HepG2 (cell line): ENCODE measurements around the gene BACH2. TPM values are rescaled to one million over a fixed set of nuclear protein-coding genes. Genes with fewer than 3 reads are reported as not detected.

Experiments used
- ATAC-seq: fragments of 200-7000 bp; cut with Tn5 transposase; 3 replicates; pipeline ENCODE4 v1.9.1; 2020; ENCODE audit warnings: mild to moderate bottlenecking, moderate library complexity
- BruUV-seq: library from RNA; stranded (reverse); fragments of 400-500 nt; replicated peaks from 2 replicates; lab custom pipeline; 2021; lab: Mats Ljungman, UMichigan
- CTCF ChIA-PET: fragments of 300-600 bp; formaldehyde crosslinking; extraction: SDS; loops from one replicate; lab custom pipeline; 2021; ENCODE audit warnings: low total read pairs, inconsistent platforms, low intra/inter-chr PET ratio; lab: Yijun Ruan, JAX
- POLR2A ChIA-PET: fragments of 350-600 bp; sonication (Branson Sonifier 250); formaldehyde crosslinking; loops from one replicate; lab custom pipeline; 2020; ENCODE audit warnings: antibody characterized with exemption, inconsistent platforms; lab: Yijun Ruan, JAX
- DNase-seq: peaks from one replicate; pipeline ENCODE4 v3.0.0-alpha.2; 2015; ENCODE audit warnings: low spot score
- FAIRE-seq: peaks from 3 replicates; lab custom pipeline; 2011; peaks lifted over from hg19 to GRCh38; lab: Jason Lieb, UNC
- H2AFZ ChIP-seq: one replicate; pipeline ENCODE4 v1.6.1; 2011; ENCODE audit warnings: low read length, inconsistent platforms
- H3K27ac ChIP-seq: fragments of 300-600 bp; 3 replicates; pipeline ENCODE4 v1.8.0; 2011; ENCODE audit warnings: mixed run types, mild to moderate bottlenecking, mixed read lengths, low read length, inconsistent platforms; ENCODE audit not compliant: insufficient read depth; ENCODE audit errors: extremely low read length
- H3K27me3 ChIP-seq, 2 experiments: fragments of 200-600 bp in 1 of 2; 2 replicates in 1 of 2; 3 replicates in 1 of 2; pipeline versions ENCODE4 v1.6.0 to v1.8.0; 2011; ENCODE audit warnings: low read length in 2 of 2, mild to moderate bottlenecking in 2 of 2, moderate library complexity in 2 of 2, inconsistent platforms in 1 of 2; ENCODE audit not compliant: insufficient read depth in 2 of 2, control insufficient read depth in 1 of 2
- H3K36me3 ChIP-seq, 2 experiments: fragments of 200-600 bp in 1 of 2; replicated peaks in 1 of 2; 2 replicates in 1 of 2; 3 replicates in 1 of 2; pipeline versions ENCODE4 v1.5.1 to v1.8.0; 2011; ENCODE audit warnings: low read length in 2 of 2, inconsistent platforms in 1 of 2; ENCODE audit not compliant: insufficient read depth in 2 of 2, control insufficient read depth in 1 of 2
- H3K4me1 ChIP-seq: 2 replicates; pipeline ENCODE4 v1.5.1; 2012; ENCODE audit warnings: low read length, inconsistent platforms; ENCODE audit not compliant: insufficient read depth
- H3K4me2 ChIP-seq: 2 replicates; pipeline ENCODE4 v1.6.0; 2011; ENCODE audit warnings: low read depth, low read length, inconsistent platforms
- H3K4me3 ChIP-seq, 3 experiments: fragments of 200-600 bp in 1 of 3; sonication (generic), shearing (Covaris generic) in 1 of 3; replicated peaks in 1 of 3; 2 replicates each; pipeline ENCODE4 v1.5.1; 2011 to 2016; ENCODE audit warnings: low read length in 3 of 3, inconsistent platforms in 2 of 3, low read depth in 2 of 3, mild to moderate bottlenecking in 2 of 3, control low read depth in 1 of 3, mixed read lengths in 1 of 3; ENCODE audit not compliant: insufficient read depth in 1 of 3
- H3K79me2 ChIP-seq: one replicate; pipeline ENCODE4 v1.6.1; 2011; ENCODE audit warnings: low read length, inconsistent platforms; ENCODE audit not compliant: insufficient read depth
- H3K9ac ChIP-seq: 2 replicates; pipeline ENCODE4 v1.6.0; 2011; ENCODE audit warnings: mild to moderate bottlenecking, low read depth, low read length, inconsistent platforms; ENCODE audit not compliant: insufficient read depth
- H3K9me3 ChIP-seq: 2 replicates; pipeline ENCODE4 v1.5.1; 2012; ENCODE audit warnings: mild to moderate bottlenecking, low read length
- H4K20me1 ChIP-seq: 2 replicates; pipeline ENCODE4 v1.6.0; 2011; ENCODE audit warnings: inconsistent platforms, mild to moderate bottlenecking, low read length, moderate library complexity; ENCODE audit not compliant: insufficient read depth
- ASH2L ChIP-seq: fragments of 300-600, 200-600 bp; sonication (generic); IDR thresholded peaks from 2 replicates; pipeline ENCODE4 v1.7.0; 2017; ENCODE audit warnings: low read depth, mild to moderate bottlenecking, moderate library complexity, mixed read lengths, low read length; ENCODE audit not compliant: insufficient read length
- FIP1L1 ChIP-seq: fragments of 200-400 bp; formaldehyde crosslinking; IDR thresholded peaks from 2 replicates; pipeline ENCODE4 v1.6.1; 2018; ENCODE audit warnings: low read depth, mild to moderate bottlenecking, low read length, moderate library complexity, borderline replicate concordance; ENCODE audit not compliant: insufficient read depth
- HNRNPK ChIP-seq: fragments of 200-400 bp; formaldehyde crosslinking; IDR thresholded peaks from 2 replicates; pipeline ENCODE4 v1.6.1; 2018; ENCODE audit warnings: low read length, low read depth, moderate library complexity, mild to moderate bottlenecking; ENCODE audit not compliant: poor library complexity, severe bottlenecking
- IKZF5 ChIP-seq: IDR thresholded peaks from 2 replicates; pipeline ENCODE4 v1.6.1; 2018; ENCODE audit warnings: missing genetic modification reagents, mild to moderate bottlenecking, missing compliant biosample characterization
- JDP2 ChIP-seq: sonication (generic); formaldehyde crosslinking; IDR thresholded peaks from 2 replicates; pipeline ENCODE4 v1.8.1; 2022; ENCODE audit warnings: missing genetic modification reagents, borderline replicate concordance
- KLF15 ChIP-seq: sonication (generic); formaldehyde crosslinking; IDR thresholded peaks from 2 replicates; pipeline ENCODE4 v1.8.1; 2023; ENCODE audit warnings: borderline replicate concordance, mild to moderate bottlenecking, inconsistent platforms, missing genetic modification reagents, mixed read lengths
- MXI1 ChIP-seq: IDR thresholded peaks from 3 replicates; pipeline ENCODE4 v1.6.1; 2012; ENCODE audit warnings: low read depth, low read length, inconsistent platforms, borderline replicate concordance
- NONO ChIP-seq, 2 experiments: fragments of 450-650 bp in 1 of 2; sonication (generic) in 1 of 2; formaldehyde crosslinking in 1 of 2; IDR thresholded peaks in 1 of 2; conservative IDR thresholded peaks in 1 of 2; 2 replicates each; pipeline versions ENCODE4 v1.6.1 to v1.8.0; 2017 to 2022; ENCODE audit warnings: mild to moderate bottlenecking in 1 of 2, missing genetic modification reagents in 1 of 2, moderate library complexity in 1 of 2
- PITX1 ChIP-seq: sonication (generic); formaldehyde crosslinking; IDR thresholded peaks from 2 replicates; pipeline ENCODE4 v1.5.1; 2020; ENCODE audit warnings: mild to moderate bottlenecking, missing genetic modification reagents
- RFXANK ChIP-seq: IDR thresholded peaks from 2 replicates; pipeline ENCODE4 v1.6.1; 2016
- RFXAP ChIP-seq: sonication (generic); formaldehyde crosslinking; IDR thresholded peaks from 2 replicates; pipeline ENCODE4 v1.4.0; 2020; ENCODE audit warnings: missing genetic modification reagents, borderline replicate concordance
- SIN3B ChIP-seq: fragments of 150-350 bp; IDR thresholded peaks from 2 replicates; pipeline ENCODE4 v1.6.1; 2014; ENCODE audit warnings: low read length
- SMAD1 ChIP-seq: sonication (generic); formaldehyde crosslinking; IDR thresholded peaks from 2 replicates; pipeline ENCODE4 v1.4.0; 2020; ENCODE audit warnings: missing genetic modification reagents, low read depth, mild to moderate bottlenecking, borderline replicate concordance
- SP4 ChIP-seq: sonication (generic); formaldehyde crosslinking; IDR thresholded peaks from 2 replicates; pipeline ENCODE4 v1.8.1; 2023; ENCODE audit warnings: mild to moderate bottlenecking, missing genetic modification reagents
- SRSF1 ChIP-seq: fragments of 200-400 bp; formaldehyde crosslinking; optimal IDR thresholded peaks from 2 replicates; pipeline ENCODE3; 2017; ENCODE audit warnings: mild to moderate bottlenecking, low read depth, low read length, moderate library complexity
- ZNF616 ChIP-seq: sonication (generic); formaldehyde crosslinking; IDR thresholded peaks from 2 replicates; pipeline ENCODE4 v1.5.0; 2020; ENCODE audit warnings: low read depth, mild to moderate bottlenecking, missing genetic modification reagents
- ZNF766 ChIP-seq: sonication (generic); formaldehyde crosslinking; IDR thresholded peaks from 2 replicates; pipeline ENCODE4 v1.5.0; 2020; ENCODE audit warnings: missing genetic modification reagents, borderline replicate concordance
- ZNF850 ChIP-seq: sonication (generic); formaldehyde crosslinking; conservative IDR thresholded peaks from 2 replicates; pipeline ENCODE4 v1.9.0; 2021; ENCODE audit warnings: mild to moderate bottlenecking, missing genetic modification reagents
- ZSCAN21 ChIP-seq: sonication (generic); formaldehyde crosslinking; IDR thresholded peaks from 2 replicates; pipeline ENCODE4 v1.8.0; 2022; ENCODE audit warnings: mild to moderate bottlenecking, missing genetic modification reagents, moderate library complexity, borderline replicate concordance
- WGBS: methylation state at CpG from one replicate; pipeline ENCODE4 v1.1.6; 2017; ENCODE audit warnings: low lambda C conversion rate; 5-methylcytosine and 5-hydroxymethylcytosine counted together
- in situ Hi-C: cut with HindIII; loops from 2 replicates; pipeline ENCODE4 v1.10.0; 2017; ENCODE audit warnings: low pct_unique_long_range_greater_than_20kb; ENCODE audit not compliant: extremely low pct_ligation_motif_present
- intact Hi-C: fragments of 100-400 bp; cut with micrococcal nuclease; formaldehyde crosslinking; loops from one replicate; pipeline ENCODE4 v1.10.0; 2022; ENCODE audit not compliant: unreplicated experiment
- polyA plus RNA-seq, 8 experiments: library from polyadenylated mRNA; depleted of rRNA in 3 of 8; stranded (reverse) in 7 of 8; unstranded in 1 of 8; fragments of >200 nt; fragmentation: Illumina TruSeq in 4 of 8; extraction: Trizol in 4 of 8; gene quantifications; 2 replicates each; pipeline versions ENCODE4 v1.2.1 to v1.2.3, GENCODE V29; 2011 to 2016; ENCODE audit warnings: low read depth in 4 of 8, missing spikeins in 1 of 8, mixed read lengths in 1 of 8; ENCODE audit not compliant: insufficient read depth in 1 of 8
- total RNA-seq, 5 experiments: library from RNA; depleted of rRNA; stranded (reverse); fragments of >200 nt; fragmentation: Illumina TruSeq; extraction: Trizol; gene quantifications; 2 replicates each; pipeline ENCODE4 v1.2.3, GENCODE V29; 2016; ENCODE audit warnings: low read depth in 1 of 5
- TF ChIP-seq, protein P1 (sequence below): sonication (generic); formaldehyde crosslinking; IDR thresholded peaks from 2 replicates; pipeline ENCODE4 v1.5.0; 2020; ENCODE audit warnings: mild to moderate bottlenecking, missing genetic modification reagents

BACH2 gene
- total and polyA plus RNA-seq, 2 of the 13 experiments (the other 11 are each of a cell fraction or from before 2014, with no cell fraction given), result 0.01 TPM; not detected in 1

DNA sequence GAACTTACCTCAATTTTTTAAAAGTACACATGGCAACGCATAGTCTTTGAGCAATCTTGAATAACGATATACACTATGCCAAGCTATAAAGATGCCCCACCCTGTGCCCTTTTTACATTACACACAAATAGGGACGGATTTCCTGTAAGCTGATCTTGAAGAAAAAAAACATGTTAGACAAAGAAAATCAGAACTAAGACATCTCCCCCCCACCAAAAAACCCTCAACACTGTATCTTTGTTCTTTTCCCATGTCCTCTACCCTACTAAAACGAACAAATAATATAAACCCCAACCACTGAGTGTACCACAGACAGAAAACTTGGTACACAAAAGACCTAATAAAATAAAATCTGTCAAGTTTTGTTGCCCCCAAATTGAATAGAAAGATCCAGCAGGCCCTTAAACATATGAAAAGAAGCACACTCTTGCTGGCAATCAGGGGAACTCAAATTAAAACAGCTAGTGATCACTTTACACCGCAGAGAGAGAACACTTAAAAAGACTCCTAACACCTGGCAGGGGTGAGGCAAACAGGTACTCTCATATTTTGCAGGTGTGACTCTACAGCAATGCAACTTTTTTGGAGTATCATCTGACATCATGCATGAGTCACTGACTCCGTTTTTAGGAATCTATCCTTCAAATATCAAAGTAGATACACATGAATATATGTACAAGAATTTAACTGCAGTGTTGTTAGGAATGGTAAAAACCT lies 29.6 kb downstream of the BACH2 start:
- DNase-seq (no peak), FAIRE-seq (no peak), ATAC-seq (no peak)
- intact Hi-C loops, result no loop called here
- no peaks in the 10 kb centered on the region for H3K4me1 ChIP-seq
- in situ Hi-C loops, result no loop called here
- H3K9ac ChIP-seq, result no peak overlapping the region
- H3K27ac ChIP-seq, result no peak overlapping the region
- H3K27me3 ChIP-seq, result no peaks in the 10 kb centered on the region; a peak in 1 of 5 replicates
- CTCF ChIA-PET, result no interaction called here
- WGBS, result 0% methylated on average over 6 of the region's 6 CpGs
- TF ChIP-seq ASH2L (no peak), ZNF850 (no peak), MXI1 (no peak), ZNF766 (CRISPR knock-in tag) (no peak), IKZF5 (CRISPR knock-in tag) (no peak), RFXAP (CRISPR knock-in tag) (no peak), ZSCAN21 (CRISPR knock-in tag) (no peak), SRSF1 (no peak), NONO (IDR thresholded peaks at IDR 0.05) (no peak), NONO (CRISPR knock-in tag; conservative IDR thresholded peaks at IDR 0.05) (no peak), JDP2 (CRISPR knock-in tag) (no peak), RFXANK (CRISPR knock-in tag) (no peak), ZNF616 (CRISPR knock-in tag) (no peak), HNRNPK (no peak), SIN3B (no peak), SP4 (CRISPR knock-in tag) (no peak), PITX1 (CRISPR knock-in tag) (no peak), SMAD1 (CRISPR knock-in tag) (no peak), KLF15 (CRISPR knock-in tag) (no peak), FIP1L1 (no peak)
- TF ChIP-seq, protein P1, sequence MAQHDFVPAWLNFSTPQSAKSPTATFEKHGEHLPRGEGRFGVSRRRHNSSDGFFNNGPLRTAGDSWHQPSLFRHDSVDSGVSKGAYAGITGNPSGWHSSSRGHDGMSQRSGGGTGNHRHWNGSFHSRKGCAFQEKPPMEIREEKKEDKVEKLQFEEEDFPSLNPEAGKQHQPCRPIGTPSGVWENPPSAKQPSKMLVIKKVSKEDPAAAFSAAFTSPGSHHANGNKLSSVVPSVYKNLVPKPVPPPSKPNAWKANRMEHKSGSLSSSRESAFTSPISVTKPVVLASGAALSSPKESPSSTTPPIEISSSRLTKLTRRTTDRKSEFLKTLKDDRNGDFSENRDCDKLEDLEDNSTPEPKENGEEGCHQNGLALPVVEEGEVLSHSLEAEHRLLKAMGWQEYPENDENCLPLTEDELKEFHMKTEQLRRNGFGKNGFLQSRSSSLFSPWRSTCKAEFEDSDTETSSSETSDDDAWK (CRISPR knock-in tag), result no peak
- TF ChIP-seq, all 625 proteins: peak for 0
- Histone ChIP-seq H2AFZ (no peak overlapping the region), H3K4me3 (no peak overlapping the region), H3K4me2 (no peak overlapping the region), H3K79me2 (no peaks in the 10 kb centered on the region), H4K20me1 (no peaks in the 10 kb centered on the region), H3K9me3 (no peaks in the 10 kb centered on the region), H3K36me3 (no peaks in the 10 kb centered on the region)
- POLR2A ChIA-PET, result no interaction called here
- BruUV-seq, result no TSS peak
